HepG2 (cell line): ENCODE measurements around the gene LAMA5. TPM values are rescaled to one million over a fixed set of nuclear protein-coding genes. Genes with fewer than 3 reads are reported as not detected.

Experiments used
- BCL6 ChIP-seq: IDR thresholded peaks from 2 replicates; pipeline ENCODE4 v1.6.1; 2016; ENCODE audit warnings: missing genetic modification reagents, missing compliant biosample characterization
- FOXC1 ChIP-seq: sonication (generic); formaldehyde crosslinking; IDR thresholded peaks from 2 replicates; pipeline ENCODE4 v1.8.0; 2022; ENCODE audit warnings: mild to moderate bottlenecking, missing genetic modification reagents, borderline replicate concordance
- FOXJ3 ChIP-seq: sonication (generic); formaldehyde crosslinking; IDR thresholded peaks from 2 replicates; pipeline ENCODE4 v1.4.0; 2020; ENCODE audit warnings: missing genetic modification reagents, mild to moderate bottlenecking, borderline replicate concordance
- HDAC6 ChIP-seq: fragments of 200-600 bp; sonication (generic); IDR thresholded peaks from 2 replicates; pipeline ENCODE4 v1.7.0; 2017; ENCODE audit warnings: mild to moderate bottlenecking, antibody characterized with exemption, low read length, low read depth
- NBN ChIP-seq: fragments of 450-650 bp; conservative IDR thresholded peaks from 2 replicates; pipeline ENCODE4 v1.6.1; 2017
- NCOA1 ChIP-seq: sonication (generic); formaldehyde crosslinking; IDR thresholded peaks from 2 replicates; pipeline ENCODE4 v1.9.0; 2021; ENCODE audit warnings: missing genetic modification reagents
- SIN3A ChIP-seq: IDR thresholded peaks from 2 replicates; pipeline ENCODE4 v1.6.1; 2011; ENCODE audit warnings: low read depth, mild to moderate bottlenecking, control low read depth, low read length, borderline replicate concordance
- TRIM24 ChIP-seq: sonication (generic); formaldehyde crosslinking; IDR thresholded peaks from 2 replicates; pipeline ENCODE4 v1.8.0; 2022; ENCODE audit warnings: mild to moderate bottlenecking, missing genetic modification reagents
- XRCC5 ChIP-seq: fragments of 200-400 bp; formaldehyde crosslinking; optimal IDR thresholded peaks from 2 replicates; pipeline ENCODE3; 2017; ENCODE audit warnings: mild to moderate bottlenecking, low read length
- ZBTB20 ChIP-seq: sonication (generic); formaldehyde crosslinking; IDR thresholded peaks from 2 replicates; pipeline ENCODE4 v1.8.1; 2023; ENCODE audit warnings: missing genetic modification reagents, low read depth, mild to moderate bottlenecking, borderline replicate concordance
- ZBTB42 ChIP-seq: sonication (generic); formaldehyde crosslinking; IDR thresholded peaks from 2 replicates; pipeline ENCODE4 v1.5.0; 2020; ENCODE audit warnings: mild to moderate bottlenecking, missing genetic modification reagents
- polyA plus RNA-seq, 8 experiments: library from polyadenylated mRNA; depleted of rRNA in 3 of 8; stranded (reverse) in 7 of 8; unstranded in 1 of 8; fragments of >200 nt; fragmentation: Illumina TruSeq in 4 of 8; extraction: Trizol in 4 of 8; gene quantifications; 2 replicates each; pipeline versions ENCODE4 v1.2.1 to v1.2.3, GENCODE V29; 2011 to 2016; ENCODE audit warnings: low read depth in 4 of 8, missing spikeins in 1 of 8, mixed read lengths in 1 of 8; ENCODE audit not compliant: insufficient read depth in 1 of 8
- total RNA-seq, 5 experiments: library from RNA; depleted of rRNA; stranded (reverse); fragments of >200 nt; fragmentation: Illumina TruSeq; extraction: Trizol; gene quantifications; 2 replicates each; pipeline ENCODE4 v1.2.3, GENCODE V29; 2016; ENCODE audit warnings: low read depth in 1 of 5
- TF ChIP-seq, protein P1 (sequence below): sonication (generic); formaldehyde crosslinking; IDR thresholded peaks from 2 replicates; pipeline ENCODE4 v1.8.1; 2022; ENCODE audit warnings: low read depth, mild to moderate bottlenecking, missing genetic modification reagents
- TF ChIP-seq, protein P2 (sequence below): sonication (generic); formaldehyde crosslinking; IDR thresholded peaks from 2 replicates; pipeline ENCODE4 v1.5.0; 2020; ENCODE audit warnings: mild to moderate bottlenecking, missing genetic modification reagents, borderline replicate concordance
- TF ChIP-seq, protein P3 (sequence below): IDR thresholded peaks from 2 replicates; pipeline ENCODE4 v1.6.1; 2012; ENCODE audit warnings: inconsistent platforms
- TF ChIP-seq, protein P4 (sequence below): sonication (generic); formaldehyde crosslinking; IDR thresholded peaks from 2 replicates; pipeline ENCODE4 v1.8.0; 2022; ENCODE audit warnings: mild to moderate bottlenecking, missing genetic modification reagents; ENCODE audit not compliant: insufficient replicate concordance
- TF ChIP-seq, protein P5 (sequence below): sonication (generic); formaldehyde crosslinking; IDR thresholded peaks from 2 replicates; pipeline ENCODE4 v1.8.0; 2022; ENCODE audit warnings: mild to moderate bottlenecking, missing genetic modification reagents, borderline replicate concordance
- TF ChIP-seq, protein P6 (sequence below), 2 experiments: fragments of 450-650 bp in 1 of 2; sonication (generic) in 1 of 2; formaldehyde crosslinking; IDR thresholded peaks; 2 replicates each; pipeline versions ENCODE4 v1.5.0 to v1.8.0; 2020 to 2022; ENCODE audit warnings: mild to moderate bottlenecking in 1 of 2, missing genetic modification reagents in 1 of 2

The LAMA5 gene
- total and polyA plus RNA-seq, 2 of the 13 experiments (the other 11 are each of a cell fraction or from before 2014, with no cell fraction given) = 21.0 to 44.7 TPM

DNA sequence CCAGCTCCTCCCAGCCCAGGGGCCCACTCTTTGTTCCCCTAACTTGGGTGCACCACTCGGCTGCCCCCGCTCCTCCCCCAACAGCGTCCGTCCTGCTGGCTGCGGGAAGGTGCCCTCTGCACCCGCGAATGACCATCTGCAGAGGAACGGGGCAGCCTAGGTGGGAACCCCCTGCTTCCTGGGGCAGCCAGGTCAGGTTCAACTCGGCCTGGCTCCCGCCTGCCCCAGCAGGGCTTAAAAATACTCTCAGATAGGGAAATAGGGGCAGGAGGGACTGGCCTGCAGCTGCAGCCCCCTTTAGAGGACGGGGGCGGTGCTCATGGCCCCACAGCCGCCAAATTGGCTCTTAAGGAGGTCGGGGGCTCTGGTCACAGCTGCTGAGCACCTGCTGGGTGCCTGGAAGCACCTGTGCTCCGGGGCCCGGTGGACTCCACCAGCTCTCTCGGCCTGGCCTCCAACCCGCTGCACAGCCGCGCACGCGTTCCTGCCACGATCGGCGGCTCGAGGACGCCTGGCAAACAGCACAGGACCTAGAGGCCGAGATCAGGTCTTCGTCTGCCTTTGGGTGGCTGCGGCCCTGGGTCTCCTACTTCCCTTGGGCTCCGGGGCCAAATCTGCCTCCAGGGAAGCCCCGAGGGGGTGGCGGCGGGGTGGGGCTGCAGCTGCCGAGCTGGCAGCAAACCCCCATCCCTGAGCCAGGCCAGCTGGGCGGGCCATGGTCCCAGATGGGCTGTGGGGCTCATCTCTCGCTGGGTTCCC, 700 bp upstream of the LAMA5 start (continued):
- TF ChIP-seq, protein P1, sequence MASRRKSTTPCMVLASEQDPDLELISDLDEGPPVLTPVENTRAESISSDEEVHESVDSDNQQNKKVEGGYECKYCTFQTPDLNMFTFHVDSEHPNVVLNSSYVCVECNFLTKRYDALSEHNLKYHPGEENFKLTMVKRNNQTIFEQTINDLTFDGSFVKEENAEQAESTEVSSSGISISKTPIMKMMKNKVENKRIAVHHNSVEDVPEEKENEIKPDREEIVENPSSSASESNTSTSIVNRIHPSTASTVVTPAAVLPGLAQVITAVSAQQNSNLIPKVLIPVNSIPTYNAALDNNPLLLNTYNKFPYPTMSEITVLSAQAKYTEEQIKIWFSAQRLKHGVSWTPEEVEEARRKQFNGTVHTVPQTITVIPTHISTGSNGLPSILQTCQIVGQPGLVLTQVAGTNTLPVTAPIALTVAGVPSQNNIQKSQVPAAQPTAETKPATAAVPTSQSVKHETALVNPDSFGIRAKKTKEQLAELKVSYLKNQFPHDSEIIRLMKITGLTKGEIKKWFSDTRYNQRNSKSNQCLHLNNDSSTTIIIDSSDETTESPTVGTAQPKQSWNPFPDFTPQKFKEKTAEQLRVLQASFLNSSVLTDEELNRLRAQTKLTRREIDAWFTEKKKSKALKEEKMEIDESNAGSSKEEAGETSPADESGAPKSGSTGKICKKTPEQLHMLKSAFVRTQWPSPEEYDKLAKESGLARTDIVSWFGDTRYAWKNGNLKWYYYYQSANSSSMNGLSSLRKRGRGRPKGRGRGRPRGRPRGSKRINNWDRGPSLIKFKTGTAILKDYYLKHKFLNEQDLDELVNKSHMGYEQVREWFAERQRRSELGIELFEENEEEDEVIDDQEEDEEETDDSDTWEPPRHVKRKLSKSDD = peak; percentile 79; the same call in 1 of the 2 replicates
- TF ChIP-seq ZBTB20 (CRISPR knock-in tag) = peak; percentile 28; the same call in 1 of the 2 replicates
- TF ChIP-seq FOXJ3 (CRISPR knock-in tag) = peak; percentile 70; the same call in 1 of the 2 replicates
- TF ChIP-seq HDAC6 = no peak
- TF ChIP-seq ZBTB42 = peak; percentile 19
- TF ChIP-seq, protein P2, sequence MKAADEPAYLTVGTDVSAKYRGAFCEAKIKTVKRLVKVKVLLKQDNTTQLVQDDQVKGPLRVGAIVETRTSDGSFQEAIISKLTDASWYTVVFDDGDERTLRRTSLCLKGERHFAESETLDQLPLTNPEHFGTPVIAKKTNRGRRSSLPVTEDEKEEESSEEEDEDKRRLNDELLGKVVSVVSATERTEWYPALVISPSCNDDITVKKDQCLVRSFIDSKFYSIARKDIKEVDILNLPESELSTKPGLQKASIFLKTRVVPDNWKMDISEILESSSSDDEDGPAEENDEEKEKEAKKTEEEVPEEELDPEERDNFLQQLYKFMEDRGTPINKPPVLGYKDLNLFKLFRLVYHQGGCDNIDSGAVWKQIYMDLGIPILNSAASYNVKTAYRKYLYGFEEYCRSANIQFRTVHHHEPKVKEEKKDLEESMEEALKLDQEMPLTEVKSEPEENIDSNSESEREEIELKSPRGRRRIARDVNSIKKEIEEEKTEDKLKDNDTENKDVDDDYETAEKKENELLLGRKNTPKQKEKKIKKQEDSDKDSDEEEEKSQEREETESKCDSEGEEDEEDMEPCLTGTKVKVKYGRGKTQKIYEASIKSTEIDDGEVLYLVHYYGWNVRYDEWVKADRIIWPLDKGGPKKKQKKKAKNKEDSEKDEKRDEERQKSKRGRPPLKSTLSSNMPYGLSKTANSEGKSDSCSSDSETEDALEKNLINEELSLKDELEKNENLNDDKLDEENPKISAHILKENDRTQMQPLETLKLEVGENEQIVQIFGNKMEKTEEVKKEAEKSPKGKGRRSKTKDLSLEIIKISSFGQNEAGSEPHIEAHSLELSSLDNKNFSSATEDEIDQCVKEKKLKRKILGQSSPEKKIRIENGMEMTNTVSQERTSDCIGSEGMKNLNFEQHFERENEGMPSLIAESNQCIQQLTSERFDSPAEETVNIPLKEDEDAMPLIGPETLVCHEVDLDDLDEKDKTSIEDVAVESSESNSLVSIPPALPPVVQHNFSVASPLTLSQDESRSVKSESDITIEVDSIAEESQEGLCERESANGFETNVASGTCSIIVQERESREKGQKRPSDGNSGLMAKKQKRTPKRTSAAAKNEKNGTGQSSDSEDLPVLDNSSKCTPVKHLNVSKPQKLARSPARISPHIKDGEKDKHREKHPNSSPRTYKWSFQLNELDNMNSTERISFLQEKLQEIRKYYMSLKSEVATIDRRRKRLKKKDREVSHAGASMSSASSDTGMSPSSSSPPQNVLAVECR (CRISPR knock-in tag) = peak; percentile 49
- no peak for TF ChIP-seq NCOA1 (CRISPR knock-in tag)
- TF ChIP-seq, protein P3, sequence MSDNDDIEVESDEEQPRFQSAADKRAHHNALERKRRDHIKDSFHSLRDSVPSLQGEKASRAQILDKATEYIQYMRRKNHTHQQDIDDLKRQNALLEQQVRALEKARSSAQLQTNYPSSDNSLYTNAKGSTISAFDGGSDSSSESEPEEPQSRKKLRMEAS = peak; percentile 95
- no peak for TF ChIP-seq TRIM24 (CRISPR knock-in tag)
- TF ChIP-seq, protein P4, sequence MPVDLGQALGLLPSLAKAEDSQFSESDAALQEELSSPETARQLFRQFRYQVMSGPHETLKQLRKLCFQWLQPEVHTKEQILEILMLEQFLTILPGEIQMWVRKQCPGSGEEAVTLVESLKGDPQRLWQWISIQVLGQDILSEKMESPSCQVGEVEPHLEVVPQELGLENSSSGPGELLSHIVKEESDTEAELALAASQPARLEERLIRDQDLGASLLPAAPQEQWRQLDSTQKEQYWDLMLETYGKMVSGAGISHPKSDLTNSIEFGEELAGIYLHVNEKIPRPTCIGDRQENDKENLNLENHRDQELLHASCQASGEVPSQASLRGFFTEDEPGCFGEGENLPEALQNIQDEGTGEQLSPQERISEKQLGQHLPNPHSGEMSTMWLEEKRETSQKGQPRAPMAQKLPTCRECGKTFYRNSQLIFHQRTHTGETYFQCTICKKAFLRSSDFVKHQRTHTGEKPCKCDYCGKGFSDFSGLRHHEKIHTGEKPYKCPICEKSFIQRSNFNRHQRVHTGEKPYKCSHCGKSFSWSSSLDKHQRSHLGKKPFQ (CRISPR knock-in tag) = peak; percentile 77
- TF ChIP-seq BCL6 (CRISPR knock-in tag) = peak; percentile 38; the same call in 1 of the 2 replicates
- TF ChIP-seq, protein P5, sequence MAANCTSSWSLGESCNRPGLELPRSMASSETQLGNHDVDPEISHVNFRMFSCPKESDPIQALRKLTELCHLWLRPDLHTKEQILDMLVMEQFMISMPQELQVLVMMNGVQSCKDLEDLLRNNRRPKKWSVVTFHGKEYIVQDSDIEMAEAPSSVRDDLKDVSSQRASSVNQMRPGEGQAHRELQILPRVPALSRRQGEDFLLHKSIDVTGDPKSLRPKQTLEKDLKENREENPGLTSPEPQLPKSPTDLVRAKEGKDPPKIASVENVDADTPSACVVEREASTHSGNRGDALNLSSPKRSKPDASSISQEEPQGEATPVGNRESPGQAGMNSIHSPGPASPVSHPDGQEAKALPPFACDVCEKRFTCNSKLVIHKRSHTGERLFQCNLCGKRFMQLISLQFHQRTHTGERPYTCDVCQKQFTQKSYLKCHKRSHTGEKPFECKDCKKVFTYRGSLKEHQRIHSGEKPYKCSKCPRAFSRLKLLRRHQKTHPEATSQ (CRISPR knock-in tag) = no peak
- no peak for TF ChIP-seq NBN
- TF ChIP-seq FOXC1 (CRISPR knock-in tag) = peak; percentile 25
- 0 out of 2 replicates have a peak, but pooled peaks have one; percentile 20 for TF ChIP-seq SIN3A
- TF ChIP-seq, protein P6, sequence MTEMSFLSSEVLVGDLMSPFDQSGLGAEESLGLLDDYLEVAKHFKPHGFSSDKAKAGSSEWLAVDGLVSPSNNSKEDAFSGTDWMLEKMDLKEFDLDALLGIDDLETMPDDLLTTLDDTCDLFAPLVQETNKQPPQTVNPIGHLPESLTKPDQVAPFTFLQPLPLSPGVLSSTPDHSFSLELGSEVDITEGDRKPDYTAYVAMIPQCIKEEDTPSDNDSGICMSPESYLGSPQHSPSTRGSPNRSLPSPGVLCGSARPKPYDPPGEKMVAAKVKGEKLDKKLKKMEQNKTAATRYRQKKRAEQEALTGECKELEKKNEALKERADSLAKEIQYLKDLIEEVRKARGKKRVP (CRISPR knock-in tag; IDR thresholded peaks at IDR 0.05) = no peak; a peak in 1 of 4 replicates
- peak; percentile 83 for TF ChIP-seq XRCC5
